GM23338 (cell line): ENCODE measurements around the gene SLC39A8.

Experiments used
- CTCF ChIP-seq, 2 experiments: fragments of 200-600 bp in 1 of 2; sonication (generic) in 1 of 2; conservative IDR thresholded peaks; 2 replicates each; pipeline versions ENCODE4 v1.5.1 to v1.6.1; 2016 to 2017; ENCODE audit warnings: antibody characterized with exemption in 2 of 2, low read depth in 2 of 2, mild to moderate bottlenecking in 2 of 2, moderate library complexity in 1 of 2
- POLR2AphosphoS5 ChIP-seq: IDR thresholded peaks from 2 replicates; pipeline ENCODE4 v1.6.1; 2016; ENCODE audit warnings: antibody characterized with exemption, low read depth

DNA sequence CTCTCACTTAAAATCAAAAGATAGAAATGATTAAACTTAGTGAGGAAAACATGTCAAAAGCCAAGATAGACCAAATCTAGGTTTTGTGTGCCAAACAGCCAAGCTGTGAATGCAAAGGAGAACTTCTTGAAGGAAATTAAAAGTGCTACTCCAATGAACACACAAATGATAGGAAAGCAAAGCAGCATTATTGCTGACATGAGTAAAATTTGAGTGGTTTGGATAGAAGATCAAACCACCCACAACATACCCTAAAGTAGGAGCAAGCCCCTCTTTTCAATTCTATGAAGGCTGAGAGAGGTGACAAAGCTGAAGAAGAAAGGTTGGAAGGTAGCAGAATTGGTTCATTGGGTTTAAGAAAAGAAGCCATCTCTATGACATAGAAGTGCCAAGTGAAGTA lies 56.8 kb downstream of the SLC39A8 start:
- no peak for TF ChIP-seq CTCF (conservative IDR thresholded peaks at IDR 0.05; ENCODE audit: low read depth in 2 of 2)
- TF ChIP-seq POLR2AphosphoS5: no peak
